HG02678 (cell line): ENCODE measurements around the gene HYDIN.
"Not testable (repeated sequence)": the region's sequence is repeated elsewhere in the genome, so short reads cannot be mapped to it uniquely, and the experiment has no call there.

Experiments
- ATAC-seq: cut with Tn5 transposase; IDR thresholded peaks from one replicate; pipeline ENCODE4 v1.9.1; 2021; ENCODE audit warnings: mild to moderate bottlenecking, moderate library complexity; ENCODE audit not compliant: unreplicated experiment

The HYDIN gene

DNA sequence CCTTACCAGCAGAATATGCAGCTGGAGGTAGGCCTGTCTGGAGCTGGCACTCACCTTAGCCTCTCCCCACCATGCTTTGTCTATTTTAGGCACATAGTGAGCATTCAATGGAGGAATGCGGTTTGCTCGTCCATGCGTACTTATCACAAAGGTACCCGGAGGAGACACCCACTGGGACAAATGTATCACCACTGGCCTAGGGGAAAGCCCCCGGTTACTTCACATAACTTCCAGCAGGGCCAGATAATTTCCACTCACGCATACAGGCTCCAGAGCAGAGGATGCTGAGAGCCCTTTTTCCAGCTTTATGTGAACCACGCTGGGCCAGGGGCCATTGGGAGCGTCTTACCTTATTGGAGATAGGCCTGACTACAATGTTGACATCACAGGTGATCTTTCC lies 348.2 kb downstream of the HYDIN start:
- ATAC-seq: not testable (repeated sequence)

DNA sequence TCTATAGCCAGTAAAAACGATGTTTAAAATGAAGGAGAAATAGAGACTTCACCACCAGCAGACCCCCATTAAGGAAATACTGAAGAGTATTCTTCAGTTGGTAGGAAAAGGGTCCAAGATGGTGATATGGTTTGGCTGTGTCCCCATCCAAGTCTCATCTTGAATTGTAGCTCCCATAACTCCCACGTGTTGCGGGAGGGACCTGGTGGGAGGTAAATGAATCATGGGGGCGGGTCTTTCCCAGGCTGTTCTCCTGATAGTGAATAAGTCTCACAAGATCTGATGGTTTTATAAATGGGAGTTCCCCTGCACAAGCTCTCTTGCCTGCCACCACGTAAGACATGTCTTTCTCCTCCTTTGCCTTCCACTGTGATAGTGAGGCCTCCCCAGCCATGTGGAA lies 352.6 kb downstream of the HYDIN start:
- ATAC-seq: not testable (repeated sequence)

DNA sequence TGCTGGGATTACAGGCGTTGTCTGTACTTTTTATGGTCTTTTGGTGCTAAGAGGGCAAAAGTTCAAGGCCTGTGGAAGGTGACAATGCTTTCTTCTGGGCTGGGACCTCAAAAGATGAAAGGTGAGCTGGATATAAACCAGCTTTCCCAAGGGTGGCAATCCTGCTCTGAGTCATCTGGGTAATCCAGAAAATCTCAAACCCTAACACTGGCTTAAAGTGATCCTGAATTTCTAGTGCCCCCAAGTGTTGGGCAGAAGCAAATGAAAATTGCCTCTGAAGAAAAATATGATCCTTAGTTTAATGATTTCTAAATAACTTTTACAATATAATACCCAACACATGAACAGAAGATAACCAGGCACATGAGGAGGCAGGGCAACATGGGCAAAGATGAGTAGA lies 354.1 kb downstream of the HYDIN start:
- ATAC-seq: not testable (repeated sequence)

DNA sequence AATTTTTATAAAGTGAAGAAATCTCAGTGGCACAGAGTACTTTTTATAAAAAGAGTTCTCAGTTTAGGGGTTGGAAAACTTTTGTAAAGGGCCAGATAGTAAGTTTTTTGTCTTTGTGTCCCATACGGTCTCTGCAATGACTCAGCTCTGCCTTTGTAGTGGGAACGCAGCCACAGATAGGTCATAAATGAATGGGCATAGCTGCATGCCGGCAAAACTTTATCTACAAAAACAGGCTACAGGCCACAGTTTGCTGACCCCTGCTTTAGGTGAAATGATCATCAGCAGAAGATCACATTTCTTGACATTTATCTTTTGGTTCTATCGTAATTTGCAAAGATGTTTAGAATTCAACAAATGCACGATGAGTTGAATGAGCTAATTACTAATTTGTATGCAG lies 365.8 kb downstream of the HYDIN start:
- ATAC-seq: not testable (repeated sequence)

DNA sequence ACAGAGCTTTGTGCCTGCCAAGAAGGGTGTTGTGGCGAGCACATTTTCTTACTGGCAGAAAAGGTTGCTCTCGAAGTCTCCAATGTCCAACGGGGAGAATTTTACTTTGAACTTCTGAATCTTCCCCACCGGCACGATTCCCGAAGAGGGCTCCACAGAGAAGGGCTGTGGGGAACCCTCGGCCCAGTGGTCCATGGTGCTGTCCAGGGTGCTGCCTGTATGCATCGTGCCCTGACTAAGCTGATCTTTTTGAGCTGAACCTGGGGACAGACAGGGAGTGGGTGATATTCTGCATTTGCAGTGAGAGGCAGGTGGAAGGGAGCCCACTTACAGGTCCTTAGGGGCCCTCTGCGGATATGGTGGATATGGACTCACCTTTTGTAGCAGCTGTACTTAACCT lies 368.5 kb downstream of the HYDIN start:
- not testable (repeated sequence) for ATAC-seq

DNA sequence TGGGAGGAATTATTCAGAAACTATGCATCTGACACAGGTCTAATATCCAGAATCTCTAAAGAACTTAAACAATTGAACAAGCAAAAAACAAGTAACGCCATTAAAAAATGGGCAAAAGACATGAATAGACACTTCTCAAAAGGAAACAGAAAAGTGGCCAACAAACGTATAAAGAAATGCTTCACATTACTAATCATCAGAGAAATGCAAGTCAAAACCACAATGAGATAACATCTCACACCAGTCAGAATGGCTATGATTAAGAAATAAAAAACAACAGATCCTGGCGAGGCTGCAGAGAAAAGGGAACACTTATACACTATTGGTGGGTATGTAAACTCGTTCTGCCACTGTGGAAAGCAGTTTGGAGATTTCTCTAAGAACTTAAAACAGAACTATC lies 379.2 kb downstream of the HYDIN start:
- not testable (repeated sequence) for ATAC-seq

DNA sequence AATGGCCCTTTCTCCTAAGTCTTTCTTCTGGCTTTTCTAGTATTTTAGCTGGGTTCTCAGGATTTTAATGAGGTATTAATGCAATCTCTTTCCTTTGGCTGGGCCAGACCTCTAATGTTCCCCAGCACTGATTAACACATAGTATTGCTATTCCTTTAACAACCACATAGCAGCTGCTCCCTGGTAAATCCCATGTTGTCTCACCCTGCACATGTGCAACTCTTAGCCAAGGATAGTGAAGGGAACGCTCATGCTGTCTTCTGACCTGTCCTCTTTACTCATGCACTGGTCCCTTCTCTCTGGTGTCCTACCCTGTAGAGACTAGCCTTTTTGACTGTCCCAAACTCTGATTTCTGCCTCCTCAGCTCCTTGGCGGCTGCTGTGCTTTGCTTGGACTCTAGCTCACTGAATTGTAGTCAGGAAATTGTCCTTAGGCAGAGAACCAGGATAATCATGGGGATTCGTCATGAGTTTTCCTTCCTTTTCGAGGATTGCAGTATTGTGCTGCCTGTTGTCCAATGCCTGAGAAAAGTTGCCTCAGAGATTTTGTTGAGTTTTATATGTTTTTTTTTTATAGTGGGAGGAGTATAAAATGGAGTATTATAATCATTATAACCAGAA lies 406.9 kb downstream of the HYDIN start:
- ATAC-seq: not testable (repeated sequence)

DNA sequence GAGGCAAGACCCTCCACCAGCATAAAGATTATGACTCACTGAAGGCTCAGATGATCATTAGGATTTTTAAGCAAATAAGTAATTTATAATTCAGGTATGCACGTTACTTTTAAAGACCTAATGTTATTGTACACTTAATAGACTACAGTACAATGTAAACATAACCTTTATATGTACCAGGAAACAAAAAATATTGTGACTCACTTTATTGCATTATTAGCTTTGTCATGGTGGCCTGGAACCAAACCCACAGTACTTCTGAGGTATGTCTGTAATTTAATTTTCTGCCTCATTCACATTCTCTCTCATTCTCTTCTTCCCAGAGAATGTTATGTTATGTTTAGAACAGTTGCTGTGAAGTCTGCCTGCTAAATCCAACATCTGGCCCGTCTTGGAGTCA lies 407.8 kb downstream of the HYDIN start:
- ATAC-seq: not testable (repeated sequence)

DNA sequence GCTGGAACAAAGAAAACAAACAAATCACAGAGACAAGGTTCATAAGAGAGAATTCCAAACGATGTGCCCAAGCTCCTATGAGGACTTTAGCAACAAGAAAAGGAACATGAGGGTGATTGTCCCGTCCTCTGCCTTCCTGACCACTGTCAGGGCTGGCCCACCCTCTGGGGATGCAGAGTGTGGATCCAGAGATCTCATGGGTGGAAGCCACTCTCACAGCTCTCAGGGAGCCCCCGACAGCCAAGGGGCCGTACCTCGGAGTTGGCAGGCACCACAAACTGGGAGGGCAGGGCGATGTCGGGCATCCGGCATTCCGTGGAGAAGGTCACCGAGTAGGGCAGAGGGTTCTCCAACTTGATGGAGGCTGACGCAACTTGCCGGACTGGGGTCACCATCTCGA lies 412.4 kb downstream of the HYDIN start:
- ATAC-seq: not testable (repeated sequence)

DNA sequence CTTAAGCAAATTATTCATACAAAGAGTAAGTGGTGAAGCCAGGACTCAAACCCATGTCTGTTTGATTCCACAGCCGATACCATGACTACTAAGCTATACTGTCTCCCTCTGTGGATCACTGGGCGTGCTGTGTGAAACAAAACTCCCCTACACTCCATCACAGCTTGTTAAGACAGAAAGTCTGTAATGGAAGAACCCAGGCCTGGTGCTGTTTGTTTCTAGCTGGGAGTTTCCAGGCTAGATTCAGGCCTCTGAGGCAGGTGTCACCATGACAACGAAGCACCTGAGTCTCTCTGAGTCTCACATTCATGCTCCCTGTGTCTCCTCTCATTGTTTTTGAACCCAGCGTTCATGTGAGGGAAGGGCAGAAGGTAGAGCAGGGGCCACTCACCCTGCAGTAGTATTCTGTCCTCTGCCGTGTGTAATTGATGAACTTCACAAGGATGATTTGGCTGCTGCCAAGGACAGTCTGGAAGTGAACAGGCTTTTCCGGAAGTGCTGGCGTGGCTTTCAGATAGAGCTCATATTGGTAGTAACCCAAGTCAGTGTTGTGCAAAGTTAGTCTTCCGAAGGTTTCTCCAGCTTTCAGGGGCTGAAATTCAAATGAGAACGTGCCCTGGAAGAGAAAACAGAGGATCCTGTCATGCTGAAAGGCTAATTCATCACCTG lies 421.0 kb downstream of the HYDIN start:
- no peak for ATAC-seq

DNA sequence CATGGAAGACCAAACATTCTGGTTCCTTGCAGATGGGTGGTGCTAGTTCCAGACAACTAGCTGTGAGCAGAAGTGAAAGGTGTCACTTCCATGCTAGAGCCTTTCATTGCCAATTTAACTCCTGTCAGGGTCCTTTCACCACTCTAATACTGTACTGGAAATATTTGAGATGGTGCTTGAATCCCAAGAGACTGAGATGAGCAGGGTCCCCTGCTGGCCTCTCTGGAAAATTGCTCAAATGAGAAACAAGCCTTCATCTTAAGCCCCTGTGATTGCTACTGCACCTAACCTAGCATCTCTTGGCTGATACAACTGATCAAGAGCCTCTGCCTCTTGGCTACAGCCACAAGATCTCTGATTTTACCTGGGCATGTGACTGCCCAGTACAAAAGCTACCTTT lies 422.2 kb downstream of the HYDIN start:
- ATAC-seq: no peak

DNA sequence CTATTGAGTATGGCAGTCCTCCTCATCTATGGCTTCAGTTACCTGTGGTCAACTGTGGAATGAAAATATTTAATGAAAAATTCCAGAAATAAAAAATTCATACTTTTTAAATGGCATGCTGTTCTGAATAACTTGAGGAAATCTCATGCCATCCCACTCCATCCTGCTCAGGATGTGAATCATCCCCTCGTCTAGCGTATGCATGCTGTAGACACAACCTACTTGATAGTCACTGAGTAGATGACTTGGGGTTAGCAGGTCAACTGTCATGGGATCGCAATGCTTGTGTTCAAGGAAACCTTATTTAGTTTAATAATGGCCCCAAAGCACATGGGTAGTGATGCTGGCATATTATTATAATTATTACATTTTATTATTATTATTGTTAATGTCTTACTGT lies 424.7 kb downstream of the HYDIN start:
- ATAC-seq: no peak

DNA sequence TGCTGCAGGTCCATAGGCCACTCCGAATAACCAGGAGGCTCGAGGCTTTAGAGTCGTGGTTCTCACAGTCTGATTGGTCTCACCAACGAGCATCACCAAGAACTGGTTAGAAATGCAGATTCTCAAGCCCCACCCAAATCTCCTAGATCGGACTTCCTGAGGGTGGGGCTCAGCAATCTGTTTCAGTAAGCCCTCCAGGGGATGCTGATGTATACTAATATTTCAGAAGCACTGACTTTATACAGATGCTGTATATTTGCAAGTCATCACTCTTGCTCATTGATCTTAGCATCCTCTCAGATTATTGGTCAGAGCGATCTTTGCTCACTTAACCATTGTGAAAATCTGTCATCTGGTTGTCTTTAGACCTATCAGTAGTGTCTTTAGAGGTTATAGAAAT lies 425.1 kb downstream of the HYDIN start:
- ATAC-seq: no peak

DNA sequence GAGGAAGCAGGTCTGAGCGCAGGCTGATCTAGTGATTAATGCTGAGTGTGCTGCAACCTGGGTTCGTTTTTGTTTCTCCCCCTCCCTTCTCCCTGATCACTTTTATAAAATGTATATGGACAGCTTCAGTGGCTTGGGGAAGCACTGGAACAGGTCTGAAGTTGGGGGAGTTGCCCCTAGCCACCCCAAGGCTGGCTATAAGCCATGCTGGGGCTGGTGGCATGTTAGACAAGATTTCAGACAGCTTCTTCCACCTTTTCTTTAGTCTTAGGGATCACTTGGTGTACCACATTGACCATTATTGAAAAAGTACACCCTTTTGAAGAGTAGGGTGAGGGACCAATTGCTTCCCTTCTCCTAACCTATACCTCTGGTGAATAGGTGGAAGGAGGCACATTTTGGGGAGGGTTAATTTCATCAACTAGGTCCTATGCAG lies 425.8 kb downstream of the HYDIN start:
- ATAC-seq: no peak

DNA sequence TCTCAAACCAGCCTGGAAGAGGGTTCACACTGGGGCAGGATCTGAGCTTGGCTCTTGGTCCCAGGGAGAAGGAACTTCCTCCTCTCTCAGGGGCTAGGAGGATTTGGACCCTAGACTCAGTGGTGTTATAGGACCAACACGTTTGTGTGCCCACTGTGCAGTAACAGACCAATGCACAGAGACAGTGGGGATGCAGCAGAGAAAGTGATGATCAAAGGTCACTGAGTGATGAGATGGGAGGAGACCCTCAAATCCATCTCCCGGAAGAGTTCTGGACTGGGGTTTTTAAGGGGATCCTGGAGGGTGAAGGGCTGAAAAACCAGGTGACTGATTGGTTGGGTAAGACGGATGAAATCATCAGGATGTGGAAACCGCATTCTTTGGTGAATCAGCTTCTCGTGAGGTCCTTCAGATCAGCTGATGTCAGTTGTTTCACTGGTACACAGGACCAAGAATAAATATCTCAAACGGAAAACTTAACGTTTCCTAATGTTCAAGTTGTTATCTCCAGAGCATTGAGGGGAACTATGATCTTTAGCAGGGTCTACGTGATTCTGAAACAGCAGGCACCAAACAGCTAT lies 426.3 kb downstream of the HYDIN start:
- no peak for ATAC-seq

DNA sequence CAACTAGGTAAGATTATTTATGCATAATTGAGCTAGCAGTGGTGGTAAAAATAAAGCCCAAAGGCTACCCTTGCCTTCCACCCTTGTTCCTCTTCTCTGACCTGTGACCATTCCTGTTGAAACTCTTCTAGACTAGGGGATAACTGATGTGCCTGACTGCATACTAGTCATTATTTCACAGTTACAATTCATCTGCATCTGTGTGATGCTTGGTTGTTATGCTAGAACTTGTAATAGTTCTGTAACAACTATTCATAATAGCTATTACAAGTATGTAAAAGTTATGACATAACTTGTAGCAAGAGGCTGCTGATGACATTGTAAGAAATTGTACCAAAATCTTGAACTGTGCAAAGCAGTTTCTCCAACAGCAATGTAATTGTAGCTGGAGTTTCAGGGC lies 427.2 kb downstream of the HYDIN start:
- no peak for ATAC-seq

DNA sequence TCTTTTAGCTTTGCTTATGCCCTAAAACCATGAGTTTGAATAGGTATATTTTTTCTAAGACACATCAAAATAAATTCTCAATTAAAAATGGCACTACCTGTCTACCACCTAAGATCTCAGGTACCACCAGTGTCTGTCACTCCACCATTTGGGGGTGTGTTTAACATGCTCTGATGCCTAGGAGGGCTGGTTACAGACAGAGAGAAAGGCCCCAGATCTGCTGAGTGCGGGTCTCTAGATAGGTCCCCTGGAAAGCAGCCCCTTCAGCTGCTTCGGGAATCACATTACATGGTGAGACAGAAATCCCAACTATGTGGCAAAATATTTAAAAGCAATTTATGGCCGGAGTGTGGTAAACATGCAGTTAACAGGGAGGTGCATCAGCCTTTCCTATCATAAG lies 428.9 kb downstream of the HYDIN start:
- no peak for ATAC-seq

DNA sequence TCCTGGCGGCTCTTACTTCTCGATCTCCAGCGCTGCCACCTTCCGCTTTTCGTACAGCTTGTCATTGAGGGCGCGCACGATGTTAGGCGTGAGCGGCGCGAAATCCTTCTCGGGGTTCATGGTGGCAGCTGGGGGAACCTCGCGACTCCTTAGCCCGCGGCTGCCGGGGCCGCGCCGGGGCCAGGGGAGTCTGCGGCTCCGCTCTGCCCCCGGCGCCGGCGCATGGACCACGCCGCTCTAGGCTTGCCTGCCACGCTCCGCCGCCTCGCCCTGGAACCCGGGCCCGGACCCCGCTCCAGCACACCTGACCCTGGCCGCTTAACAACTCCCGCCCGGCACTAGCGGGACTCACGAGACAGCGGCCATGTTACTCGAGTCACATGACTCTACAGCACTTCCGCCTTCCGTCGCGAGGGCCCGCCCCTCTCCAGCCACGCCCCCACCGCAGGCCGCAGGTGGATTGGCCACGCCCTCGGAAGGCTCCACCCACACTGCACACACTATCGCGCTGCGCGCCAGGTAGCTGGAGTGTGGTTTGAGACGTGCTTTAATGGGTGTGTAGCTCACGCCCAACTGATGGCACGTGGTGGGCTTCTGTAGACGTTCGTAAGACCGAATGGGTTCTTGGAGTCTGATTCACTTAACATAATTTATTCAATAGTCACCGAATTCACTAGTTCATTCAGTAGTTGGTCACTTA lies 429.6 kb downstream of the HYDIN start, which contains the start of gene VAC14:
TSS of gene VAC14 (minus strand) at position 378 of the 700 bp plus-strand sequence. CDS start at position 120, 258 bp downstream.
- peak; percentile 96 for ATAC-seq

DNA sequence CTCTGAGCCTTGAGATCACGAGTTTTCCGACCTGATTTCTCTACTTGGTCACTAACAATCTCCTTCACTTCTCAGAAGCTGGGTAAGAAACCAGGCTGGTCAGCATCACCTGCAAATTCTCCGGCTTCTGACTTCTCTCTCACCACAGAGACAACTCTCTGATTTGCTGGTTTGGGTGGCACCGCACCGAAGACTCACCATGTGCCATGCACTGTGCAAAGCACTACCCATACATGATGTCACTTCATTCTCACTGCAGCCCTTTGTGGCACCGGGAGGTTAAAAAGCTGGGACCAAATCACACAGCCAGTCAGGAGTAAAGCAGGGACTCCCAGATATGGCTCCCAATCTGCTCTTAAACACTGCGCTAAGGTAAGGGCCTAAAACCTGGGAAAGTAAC lies 430.2 kb downstream of the HYDIN start:
- no peak for ATAC-seq

DNA sequence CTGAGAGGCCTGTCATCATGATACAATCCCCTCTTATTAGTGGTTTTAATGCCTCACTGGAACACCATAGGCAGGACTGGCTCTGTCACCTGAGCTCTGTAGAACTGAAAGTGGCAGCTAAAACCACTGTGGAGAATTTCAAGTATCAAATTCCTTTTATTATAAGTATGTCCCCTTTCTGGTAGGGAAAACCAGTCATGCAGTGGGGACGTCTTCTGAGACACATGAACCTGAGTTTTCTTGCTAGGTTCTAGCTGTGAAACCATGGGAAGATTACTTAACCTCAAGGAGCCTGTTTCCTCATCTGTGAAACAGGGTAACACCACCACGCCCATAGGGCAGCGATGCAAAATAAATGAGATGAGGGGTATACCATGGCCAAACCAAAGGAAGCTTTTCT lies 434.2 kb downstream of the HYDIN start:
- ATAC-seq: no peak

DNA sequence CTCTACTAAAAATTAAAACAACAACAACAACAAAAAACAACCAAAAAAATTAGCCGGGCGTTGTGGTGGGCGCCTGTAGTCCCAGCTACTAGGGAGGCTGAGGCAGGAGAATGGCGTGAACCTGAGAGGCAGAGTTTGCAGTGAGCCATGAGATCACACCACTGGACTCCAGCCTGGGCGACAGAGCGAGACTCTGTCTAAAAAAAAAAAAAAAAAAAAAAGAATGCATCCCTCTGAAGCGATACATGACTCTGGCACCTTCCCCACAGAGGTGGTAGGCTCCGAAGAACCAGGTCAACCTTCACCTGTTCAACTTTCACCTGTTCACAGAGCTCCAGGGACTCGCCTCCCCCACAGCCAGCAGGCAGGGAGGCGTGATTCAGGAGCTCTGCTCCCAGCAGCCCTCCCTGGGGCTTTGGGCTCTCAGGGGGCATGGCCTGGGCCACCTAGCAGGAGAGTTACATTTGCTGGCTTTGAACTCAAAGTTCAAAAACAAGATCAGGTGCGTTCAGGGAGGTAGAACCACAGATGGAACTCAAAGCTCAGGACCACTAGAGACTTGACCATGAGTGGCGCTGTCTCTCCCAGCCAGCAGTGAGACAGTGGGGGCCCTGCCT lies 435.1 kb downstream of the HYDIN start:
- no peak for ATAC-seq
